SH-SY5Y (cell line): ENCODE data around the gene SYCE3.

Experiments
- GATA2 ChIP-seq: IDR thresholded peaks from 2 replicates; pipeline ENCODE4 v1.6.1; 2011; ENCODE audit warnings: mild to moderate bottlenecking, low read depth, low read length
- GATA3 ChIP-seq: IDR thresholded peaks from 2 replicates; pipeline ENCODE4 v1.6.1; 2011; ENCODE audit warnings: low read depth, mild to moderate bottlenecking, low read length, moderate library complexity

The SYCE3 gene

DNA sequence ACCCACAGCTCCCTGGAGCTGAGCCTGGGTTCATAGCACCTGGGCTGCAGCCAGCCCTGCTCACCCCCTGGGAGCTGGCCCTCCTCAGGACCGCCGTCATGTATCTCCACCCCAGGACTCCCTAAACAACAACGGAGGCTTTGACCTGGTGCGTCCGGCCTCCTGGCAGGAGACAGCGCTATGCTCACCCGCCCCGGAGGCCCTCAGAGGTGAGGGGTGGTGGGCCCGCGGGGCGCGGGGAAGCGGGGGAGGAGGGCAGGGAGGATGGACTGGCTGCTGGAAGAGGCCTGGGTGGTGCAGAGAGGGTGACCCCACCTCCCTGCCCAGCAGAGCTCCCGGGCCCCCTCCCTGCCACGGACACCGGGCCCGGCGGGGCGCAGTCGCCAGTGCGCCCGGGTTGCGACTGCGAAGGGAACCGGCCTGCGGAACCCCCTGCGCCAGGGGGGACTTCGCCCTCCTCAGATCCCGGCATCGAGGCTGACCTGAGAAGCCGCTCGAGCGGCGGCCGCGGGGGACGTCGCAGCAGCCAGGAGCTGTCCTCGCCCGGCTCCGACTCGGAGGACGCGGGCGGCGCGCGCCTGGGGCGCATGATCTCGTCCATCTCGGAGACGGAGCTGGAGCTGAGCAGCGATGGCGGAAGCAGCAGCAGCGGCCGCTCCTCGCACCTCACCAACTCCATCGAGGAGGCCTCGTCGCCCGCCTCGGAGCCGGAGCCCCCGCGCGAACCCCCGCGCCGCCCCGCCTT, 41.0 kb upstream of the SYCE3 start:
- TF ChIP-seq GATA3, result no peak
- no peak for TF ChIP-seq GATA2

- TF ChIP-seq GATA3 (no peak), GATA2 (no peak)
Observed at GRCh38 chr22:50602338-50602700, 39.6 kb upstream of the SYCE3 start.

GRCh38 chr22:50601669-50602337, 39.1 kb upstream of the SYCE3 start:
- no peak for TF ChIP-seq GATA2

DNA sequence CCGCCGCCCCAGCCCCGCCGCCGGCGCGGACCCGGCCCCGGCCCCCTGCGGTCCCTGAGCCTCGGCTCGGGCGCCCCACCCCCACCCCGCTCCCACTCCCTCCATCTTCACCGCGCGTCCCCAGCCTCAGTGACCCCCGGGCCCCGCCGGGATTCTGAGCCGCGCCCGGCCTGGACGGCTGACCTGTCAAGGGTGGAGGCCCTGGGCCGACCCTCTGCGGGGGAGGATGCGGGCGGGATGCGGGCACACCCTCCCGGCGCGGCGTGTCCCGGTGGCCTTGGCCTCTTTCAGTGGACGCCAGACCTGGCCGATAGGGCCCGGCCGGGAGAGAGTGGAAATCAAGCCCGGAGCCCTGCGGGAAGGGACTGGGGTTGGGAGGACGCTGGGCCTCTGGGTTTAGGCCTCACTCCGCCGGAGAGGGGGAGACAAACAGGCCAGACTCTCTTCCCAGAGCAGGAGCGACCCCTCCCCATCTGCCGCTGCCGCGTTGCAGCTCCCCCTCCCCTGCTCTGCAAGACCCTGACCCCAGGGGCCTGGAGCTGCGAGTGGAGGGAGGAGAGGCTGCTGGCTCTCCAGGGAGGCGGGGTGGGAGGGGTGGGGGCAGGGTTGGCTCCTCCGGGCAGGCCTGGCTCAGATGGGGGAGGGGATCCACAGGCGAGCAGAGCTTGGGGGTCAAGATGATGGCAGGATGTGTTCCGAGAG, 38.4 kb upstream of the SYCE3 start:
- no peak for TF ChIP-seq GATA3
- TF ChIP-seq GATA2, result no peak

DNA sequence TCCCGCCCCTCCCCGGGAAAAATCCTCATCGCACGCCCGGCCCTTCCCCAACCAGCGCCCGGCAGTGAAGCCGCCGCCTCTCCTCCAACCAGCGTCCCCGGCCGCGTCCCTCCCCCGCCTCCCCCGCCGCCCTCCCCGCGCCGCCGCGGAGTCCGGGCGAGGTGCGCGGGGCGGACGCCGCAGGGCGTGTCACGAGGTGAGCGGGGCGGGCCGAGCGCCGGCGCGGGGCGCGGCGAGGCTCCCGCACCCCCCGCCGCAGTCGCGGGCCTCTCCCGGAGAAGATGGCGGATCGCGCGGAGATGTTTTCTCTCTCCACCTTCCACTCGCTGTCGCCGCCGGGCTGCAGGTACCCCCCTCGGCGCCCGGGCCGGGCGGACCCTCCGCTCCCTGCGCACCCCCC, 37.8 kb upstream of the SYCE3 start, which contains the start of gene MAPK8IP2:
Gene MAPK8IP2 (plus strand): TSS at position 256 of the 400 bp plus-strand sequence. CDS start 26 bp downstream, at position 282.
- TF ChIP-seq GATA2 (no peak), GATA3 (no peak)

GRCh38 chr22:50599816-50600455, 37.2 kb upstream of the SYCE3 start:
- TF ChIP-seq GATA2 (no peak), GATA3 (no peak)

DNA sequence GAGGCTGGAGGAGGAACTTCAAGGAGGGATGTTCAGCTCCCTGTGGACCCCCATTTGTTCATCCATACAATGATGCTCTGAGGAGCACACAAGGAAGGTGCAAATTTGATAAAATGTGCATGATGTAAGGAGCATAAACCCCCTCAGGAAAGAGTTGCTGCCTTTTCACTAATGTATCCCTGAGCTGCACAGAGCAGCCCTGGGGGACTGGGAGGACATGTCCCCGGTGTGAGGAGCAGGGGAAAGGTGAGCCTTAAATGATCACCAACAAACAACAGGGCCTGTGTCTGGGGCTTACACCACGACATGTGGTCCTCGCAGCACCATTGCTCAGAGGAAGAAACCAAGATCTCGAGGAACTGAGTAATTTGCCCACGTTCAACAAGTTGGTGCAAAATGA, 34.4 kb upstream of the SYCE3 start:
- TF ChIP-seq GATA3, result no peak
- TF ChIP-seq GATA2, result no peak

DNA sequence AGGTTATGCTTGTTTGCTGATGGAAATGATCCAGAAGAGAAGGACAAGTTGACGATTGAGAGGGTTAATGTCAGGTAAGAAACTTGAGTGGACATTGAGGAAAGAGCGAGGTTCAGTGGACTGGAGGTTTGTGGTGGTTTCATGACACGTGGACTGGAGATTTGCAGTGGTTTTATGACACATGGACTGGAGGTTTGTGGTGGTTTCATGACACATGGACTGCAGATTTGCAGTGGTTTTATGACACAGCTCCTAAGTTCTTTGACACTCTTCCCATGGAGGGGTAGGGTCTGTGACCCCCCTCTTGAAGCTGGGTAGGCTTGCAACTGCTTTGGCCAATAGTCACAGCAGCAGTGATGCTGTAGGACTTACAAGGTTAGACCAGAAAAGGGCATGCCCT, 32.5 kb upstream of the SYCE3 start:
- TF ChIP-seq GATA2, result no peak
- TF ChIP-seq GATA3, result no peak

- no peak for TF ChIP-seq GATA3
- no peak for TF ChIP-seq GATA2
Observed at GRCh38 chr22:50587407-50587806, 24.7 kb upstream of the SYCE3 start.

DNA sequence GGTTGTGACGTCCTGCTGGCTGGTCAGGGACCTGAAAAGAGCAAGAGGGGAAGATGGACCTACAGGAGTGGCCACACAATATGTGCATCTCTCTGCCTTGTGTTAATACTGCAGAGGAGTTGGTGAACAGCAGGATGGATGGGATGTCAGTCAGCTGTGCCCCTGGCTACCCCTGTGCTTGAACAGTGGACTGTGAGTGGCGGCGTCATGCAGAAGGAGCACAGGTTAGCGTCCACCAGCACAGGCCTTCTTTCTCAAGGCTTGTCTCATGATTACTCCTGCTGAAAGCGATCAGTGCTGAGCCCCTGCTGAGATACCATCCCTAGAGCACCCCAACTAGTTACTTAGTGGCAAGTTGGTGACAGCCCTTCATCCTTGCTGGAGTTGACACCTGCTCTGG, 23.7 kb upstream of the SYCE3 start:
- TF ChIP-seq GATA3 (no peak), GATA2 (no peak)

- no peak for TF ChIP-seq GATA3
- TF ChIP-seq GATA2, result no peak
Observed at GRCh38 chr22:50585781-50586180, 23.1 kb upstream of the SYCE3 start.

- TF ChIP-seq GATA3 (no peak), GATA2 (no peak)
Observed at GRCh38 chr22:50585238-50585637, 22.5 kb upstream of the SYCE3 start.

GRCh38 chr22:50584106-50585096, 21.7 kb upstream of the SYCE3 start:
- TF ChIP-seq GATA2, result no peak
- TF ChIP-seq GATA3, result no peak

GRCh38 chr22:50583294-50583861, 20.7 kb upstream of the SYCE3 start:
- TF ChIP-seq GATA2, result no peak
- TF ChIP-seq GATA3, result no peak
